HG02642 (cell line): ENCODE data around the gene FNDC3B.
A peak's percentile ranks its signal among the peaks of the same experiment; 100 is the strongest.

Experiments
- ATAC-seq: cut with Tn5 transposase; IDR thresholded peaks from one replicate; pipeline ENCODE4 v1.9.1; 2021; ENCODE audit warnings: mild to moderate bottlenecking; ENCODE audit not compliant: unreplicated experiment, poor library complexity

The FNDC3B gene

DNA sequence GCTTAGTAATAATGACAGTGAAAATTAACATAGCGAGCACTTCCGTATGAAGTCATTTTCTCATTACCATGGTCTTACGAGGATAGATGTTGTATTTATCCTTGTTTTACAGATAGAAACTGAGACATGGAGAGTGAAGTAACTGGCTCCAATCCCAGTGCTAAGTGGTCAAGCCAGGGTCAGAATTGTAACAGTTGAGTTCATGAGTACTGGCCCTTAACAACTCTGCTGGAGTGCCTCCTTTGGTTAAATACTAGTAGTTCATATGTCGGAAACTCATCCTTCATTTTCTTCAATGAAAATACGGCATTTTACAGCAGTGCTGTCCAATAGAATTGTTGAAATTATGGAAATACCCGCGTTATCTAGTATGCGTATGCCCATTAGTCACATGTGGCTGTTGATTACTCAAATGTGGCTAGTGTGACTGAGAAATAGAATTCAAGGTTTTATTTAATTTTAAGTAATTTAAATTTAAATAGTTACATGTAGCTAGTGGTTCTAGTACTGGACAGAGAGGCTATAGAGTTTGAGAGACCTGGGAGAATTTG lies 32.5 kb downstream of the FNDC3B start:
- ATAC-seq, result no peak

DNA sequence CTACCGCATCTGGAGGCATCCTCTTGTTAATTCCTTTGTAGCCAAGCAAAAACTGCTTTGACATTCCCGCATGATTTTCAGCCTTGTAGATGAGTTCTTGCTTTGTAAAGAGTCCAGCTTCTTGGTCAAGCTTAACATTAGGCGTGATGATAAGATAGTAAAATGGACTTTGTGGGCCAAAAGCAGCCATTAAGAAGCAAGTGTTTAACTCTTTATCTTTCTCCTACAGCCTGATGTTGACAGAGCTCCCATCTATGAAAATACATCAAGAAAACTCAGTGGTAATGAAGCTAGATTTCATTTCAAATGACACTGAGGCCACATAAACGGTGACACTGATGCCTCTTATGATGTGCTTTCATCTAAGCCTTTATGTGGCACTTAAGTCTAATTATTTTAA lies 33.2 kb downstream of the FNDC3B start:
- ATAC-seq, result no peak

DNA sequence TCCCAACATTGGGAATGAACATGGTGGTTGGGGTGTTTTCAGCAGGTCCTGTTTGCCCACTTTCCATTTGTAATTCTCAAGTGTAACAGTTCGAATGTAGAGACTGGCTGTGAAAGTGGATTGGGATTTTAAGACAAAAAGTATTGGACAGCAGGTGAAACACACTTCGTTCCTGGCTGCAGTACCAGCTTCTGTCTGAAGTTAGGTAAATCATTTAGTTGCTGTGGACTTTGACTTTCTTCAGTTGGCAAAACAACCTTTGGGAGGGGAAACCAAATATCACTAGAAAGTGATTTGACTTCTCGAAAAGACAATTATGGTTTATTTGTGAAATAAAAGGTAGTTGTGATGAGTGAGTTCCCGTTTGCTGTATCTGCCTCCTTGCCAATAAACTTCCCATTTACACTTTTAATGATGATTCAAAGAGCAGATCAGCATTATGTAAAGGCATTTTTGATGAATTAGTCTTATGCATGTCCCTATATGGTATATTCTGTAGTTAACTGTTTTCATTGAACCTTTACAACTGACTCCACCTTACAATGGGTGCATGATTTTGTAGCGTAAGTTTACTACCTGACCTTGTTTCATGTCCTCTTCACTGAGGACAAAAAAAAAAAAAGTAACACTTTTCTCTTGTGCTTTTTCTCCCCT lies 34.0 kb downstream of the FNDC3B start:
- no peak for ATAC-seq

- ATAC-seq, result no peak
Observed at GRCh38 chr3:172074032-172074431, 34.7 kb downstream of the FNDC3B start.

DNA sequence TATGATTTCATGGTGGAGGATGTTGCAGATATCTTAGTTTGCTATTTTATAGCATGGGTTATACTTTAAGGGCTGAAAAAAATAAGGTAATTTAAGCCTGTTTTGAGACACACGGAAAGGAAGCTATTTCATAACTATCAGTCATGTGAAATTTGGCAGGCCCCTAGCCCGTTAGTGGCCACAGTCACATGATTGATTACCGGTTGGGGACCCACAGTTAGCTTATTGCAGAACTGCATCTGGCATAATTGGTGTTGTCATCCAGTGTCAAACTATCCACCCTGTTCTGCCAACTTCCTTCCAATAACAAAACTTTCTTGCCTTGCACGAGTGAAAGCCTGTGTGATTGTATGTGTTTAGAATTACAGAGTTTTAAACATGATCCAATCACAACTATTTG lies 35.2 kb downstream of the FNDC3B start:
- ATAC-seq, result no peak

DNA sequence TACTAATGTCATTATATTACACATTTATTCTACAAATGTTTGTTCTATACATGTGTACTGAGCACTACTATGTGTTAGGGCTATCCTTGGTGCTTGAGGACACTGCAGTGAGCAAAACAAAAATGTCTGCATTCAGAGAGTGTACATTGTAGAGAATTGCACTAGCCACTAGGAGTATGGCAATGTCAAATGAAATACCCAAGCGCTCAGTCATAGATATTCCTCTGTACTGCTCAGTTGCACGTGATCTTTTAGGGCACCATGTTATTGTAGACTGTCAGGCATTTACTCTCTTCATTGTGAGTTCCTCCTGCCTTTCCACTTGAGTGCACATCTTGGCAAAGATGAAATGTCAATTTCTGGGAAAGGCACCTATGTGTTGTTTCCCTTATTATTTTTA lies 36.8 kb downstream of the FNDC3B start:
- ATAC-seq, result no peak

GRCh38 chr3:172077197-172077757 lies 37.9 kb downstream of the FNDC3B start:
- ATAC-seq, result no peak

GRCh38 chr3:172078244-172078643 lies 38.9 kb downstream of the FNDC3B start:
- ATAC-seq, result no peak

DNA sequence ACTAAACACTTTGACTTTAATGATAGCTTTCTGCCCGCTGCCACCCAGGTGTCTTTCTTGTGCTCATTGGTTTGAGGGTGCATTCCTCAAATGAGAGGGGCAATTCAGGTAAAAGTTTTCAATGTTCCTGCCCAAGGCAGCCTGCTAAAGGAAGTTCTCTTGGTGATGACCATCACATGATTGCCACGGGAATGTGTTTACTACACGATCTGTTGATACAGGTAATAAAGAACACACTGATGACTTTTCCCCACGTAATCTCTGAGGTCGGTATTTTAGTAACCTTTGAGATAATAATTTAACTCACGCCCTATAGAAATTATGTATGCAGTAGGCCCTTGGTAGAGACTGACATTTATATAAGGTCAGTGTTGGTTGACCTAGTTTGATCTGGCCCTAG lies 39.3 kb downstream of the FNDC3B start:
- ATAC-seq, result no peak

GRCh38 chr3:172079326-172079976 lies 40.1 kb downstream of the FNDC3B start:
- ATAC-seq, result no peak

DNA sequence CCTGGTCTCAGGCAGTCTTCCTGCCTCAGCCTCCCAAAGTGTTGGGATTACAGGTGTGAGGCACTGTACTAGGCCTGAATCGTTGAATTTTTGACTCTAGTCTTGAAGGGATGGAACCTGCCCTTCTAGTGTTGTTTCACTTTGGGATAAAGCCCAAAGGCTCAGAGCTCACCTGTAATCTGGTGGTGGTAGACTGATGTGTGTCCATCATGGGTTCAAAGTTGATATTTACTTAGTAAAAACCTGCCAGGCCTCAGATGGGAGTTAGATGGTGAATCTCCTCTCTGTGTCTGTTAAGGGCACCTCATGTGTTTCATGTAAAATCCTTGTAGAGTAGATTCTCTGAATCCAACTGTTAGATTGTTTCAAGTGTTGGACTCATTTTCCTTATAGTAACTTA lies 41.1 kb downstream of the FNDC3B start:
- no peak for ATAC-seq

GRCh38 chr3:172082269-172082668 lies 42.9 kb downstream of the FNDC3B start:
- no peak for ATAC-seq

DNA sequence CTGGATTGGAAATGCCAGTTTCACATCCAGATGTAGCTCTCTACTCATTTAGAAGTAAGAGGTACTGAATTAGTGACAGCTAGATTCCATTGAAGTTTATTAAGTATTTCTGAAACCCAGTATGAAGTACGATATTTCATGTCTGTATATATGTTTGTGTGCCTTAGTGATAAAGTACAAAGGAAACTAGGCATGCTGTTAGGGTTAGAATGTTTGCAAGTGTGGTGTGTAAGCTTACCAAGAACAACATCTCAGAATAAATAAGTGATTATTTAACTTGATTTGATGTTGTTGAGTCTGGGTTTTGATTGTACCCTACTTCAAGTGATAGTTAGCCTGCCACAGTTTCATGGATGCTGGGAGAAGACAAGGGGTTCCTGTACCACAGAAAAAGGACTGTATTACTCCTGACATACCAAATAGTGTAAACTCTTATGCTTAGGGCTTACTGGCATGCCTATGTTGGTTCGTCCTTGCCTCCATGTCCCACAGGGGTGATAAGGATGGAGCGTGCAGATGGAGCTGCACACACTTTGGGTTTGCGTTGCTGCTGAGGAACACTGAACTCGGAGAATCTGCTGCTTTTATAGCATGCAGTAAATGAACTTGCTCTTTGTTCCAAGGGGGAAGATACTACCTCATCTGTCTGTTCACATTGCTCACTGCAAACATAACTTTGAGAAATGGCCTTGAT lies 43.6 kb downstream of the FNDC3B start:
- no peak for ATAC-seq

DNA sequence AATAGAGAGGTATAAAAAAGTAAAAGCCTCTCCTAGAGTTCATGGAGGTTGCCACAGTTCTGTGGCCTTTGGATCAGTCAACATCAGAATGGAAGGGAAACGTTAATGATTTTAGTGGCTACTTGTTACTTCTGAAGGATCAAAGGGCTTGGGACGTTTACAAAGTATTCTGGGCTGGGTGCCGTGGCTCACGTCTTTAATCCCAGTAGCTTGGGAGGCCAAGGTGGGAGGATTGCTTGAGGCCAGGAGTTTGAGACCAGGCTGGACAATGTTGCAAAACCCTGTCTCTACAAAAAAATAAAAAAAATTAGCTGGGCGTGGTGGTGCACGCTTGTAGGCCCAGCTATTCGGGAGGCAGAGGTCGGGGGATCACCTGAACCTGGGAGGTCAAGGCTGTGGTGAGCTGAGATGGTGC lies 44.6 kb downstream of the FNDC3B start:
- no peak for ATAC-seq

DNA sequence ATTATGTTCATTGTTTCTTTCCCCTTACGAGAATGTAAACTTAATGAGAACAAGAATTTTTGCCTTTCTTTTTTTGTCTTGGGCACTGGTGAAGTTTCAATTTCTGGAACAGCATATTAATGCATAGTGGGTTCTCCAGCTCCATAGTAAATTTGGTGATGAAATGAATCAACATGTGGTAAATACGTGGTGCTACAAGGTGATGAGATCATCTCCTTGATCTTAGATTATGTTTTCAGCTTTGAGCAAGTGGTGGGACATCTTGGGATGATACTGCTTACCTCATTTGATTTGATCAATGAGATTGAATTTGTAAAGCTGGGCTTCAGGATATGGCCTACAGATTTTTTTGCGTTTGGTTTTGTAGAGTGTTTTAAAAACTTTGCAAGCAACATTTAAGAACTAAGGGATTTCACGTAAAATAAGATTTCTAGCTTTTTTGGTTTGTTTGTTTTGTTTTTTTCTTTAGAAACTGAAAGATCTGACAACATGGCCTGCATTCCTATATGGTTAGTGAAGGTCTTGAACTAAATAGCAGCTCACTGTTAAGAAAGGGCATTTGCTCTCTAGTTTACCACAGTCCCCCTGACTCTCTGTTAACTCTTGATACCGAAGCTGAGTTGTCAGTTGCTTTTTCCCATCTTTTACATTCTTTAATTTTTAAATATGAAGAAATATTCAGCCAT lies 45.6 kb downstream of the FNDC3B start:
- ATAC-seq, result no peak

DNA sequence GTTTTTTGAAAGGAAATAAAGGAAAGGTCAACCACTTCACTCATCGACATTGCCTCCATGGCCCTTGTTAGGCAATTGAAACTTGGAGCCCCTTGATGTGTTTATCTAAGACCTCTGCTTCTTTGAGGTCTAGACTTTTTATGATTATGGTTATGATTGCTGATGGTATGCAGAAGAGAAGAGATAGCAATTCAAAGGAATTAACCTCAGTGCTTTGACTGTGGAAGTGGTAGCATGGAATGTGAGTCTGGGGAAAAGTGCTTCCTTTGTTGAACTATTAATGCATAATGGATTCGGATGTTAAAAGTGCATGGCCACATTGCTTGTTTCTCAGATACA lies 46.1 kb downstream of the FNDC3B start:
- no peak for ATAC-seq

DNA sequence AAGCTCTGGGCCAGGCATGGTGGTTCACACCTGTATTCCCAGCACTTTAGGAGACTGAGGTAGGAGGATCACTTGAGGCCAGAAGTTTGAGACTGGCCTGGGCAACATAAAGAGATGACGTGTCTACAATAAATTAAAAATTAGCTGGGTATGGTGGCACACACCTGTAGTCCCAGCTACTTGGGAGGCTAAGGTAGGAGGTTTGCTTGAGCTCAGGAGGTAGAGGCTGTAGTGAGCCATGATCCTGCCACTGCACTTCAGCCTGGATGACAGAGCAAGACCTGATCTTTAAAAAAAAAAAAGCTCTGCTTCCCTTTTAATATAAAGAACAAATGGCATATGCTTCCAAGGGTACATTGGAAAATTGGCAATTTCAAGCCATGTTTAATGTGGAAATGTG lies 46.7 kb downstream of the FNDC3B start:
- no peak for ATAC-seq

DNA sequence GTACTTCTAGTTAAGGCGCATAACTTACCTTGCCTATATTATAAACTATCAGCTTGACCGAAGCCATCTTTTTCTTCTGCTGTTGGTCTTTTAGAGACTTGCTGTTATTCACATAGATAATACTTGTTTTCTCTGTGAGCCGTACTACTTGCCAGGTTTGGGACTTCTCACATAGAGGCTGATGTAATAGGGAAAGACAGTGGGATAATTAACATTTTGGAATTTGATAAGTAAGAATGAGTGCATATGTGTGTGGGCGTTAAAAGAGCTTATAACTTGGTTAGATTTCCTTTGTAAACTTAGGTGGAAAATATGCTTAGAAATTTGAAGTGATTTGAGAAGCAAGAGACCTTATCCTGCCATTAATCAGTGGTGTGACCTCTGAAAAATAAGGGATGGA lies 47.8 kb downstream of the FNDC3B start:
- no peak for ATAC-seq

DNA sequence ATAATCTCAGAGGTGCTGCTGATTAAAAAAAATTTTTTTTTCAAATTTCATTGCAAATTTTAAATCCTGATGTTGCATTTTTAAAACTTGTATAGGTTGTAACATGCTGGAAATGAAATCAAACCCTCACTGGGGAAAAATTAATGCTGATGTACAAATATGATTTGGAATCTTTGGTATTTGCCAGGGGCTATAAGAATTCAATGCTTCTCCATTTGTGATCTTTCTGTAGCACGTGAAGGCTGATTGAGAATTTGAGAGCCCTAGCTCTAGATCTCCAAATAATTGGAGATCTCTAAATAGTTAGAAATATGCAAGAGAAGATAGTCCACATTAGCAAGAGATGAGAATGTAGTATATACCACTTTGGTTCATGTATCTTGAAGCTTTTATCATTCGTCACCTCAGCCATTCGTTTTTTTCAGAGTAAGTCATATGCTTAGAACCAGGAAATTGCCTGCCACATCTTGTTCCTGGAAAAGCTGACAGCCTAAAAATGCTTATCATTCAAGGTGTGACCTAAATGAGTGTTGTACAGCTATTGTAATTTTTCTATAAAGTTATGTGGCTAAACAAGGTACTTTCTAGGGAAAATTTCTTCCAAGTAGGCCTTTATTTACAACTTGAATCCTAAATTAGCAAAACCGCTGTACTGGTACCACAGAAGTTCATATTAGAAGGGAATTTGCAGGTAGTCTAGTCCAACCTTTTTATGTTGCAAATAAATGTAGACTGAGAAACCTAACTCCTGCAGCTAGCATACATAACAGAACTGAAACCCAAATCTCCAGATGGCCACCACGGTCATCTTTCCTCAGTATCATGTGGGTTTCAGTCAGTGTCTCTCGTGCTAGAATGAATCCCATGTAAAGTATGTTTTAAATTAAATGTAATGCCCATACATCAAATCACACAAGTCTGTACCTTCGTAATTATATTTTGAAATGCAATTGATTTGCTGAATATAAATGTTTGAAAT lies 48.5 kb downstream of the FNDC3B start:
- peak; percentile 86 for ATAC-seq

GRCh38 chr3:172089250-172089649 lies 49.9 kb downstream of the FNDC3B start:
- ATAC-seq, result no peak
